Skeletal muscle satellite cell (primary cell): ENCODE measurements around the gene HOXC4.
A peak's percentile ranks its signal among the peaks of the same experiment; 100 is the strongest.

Experiments used
- H3K27me3 ChIP-seq: 2 replicates; pipeline ENCODE4 v1.7.0; 2013; ENCODE audit warnings: low read length; ENCODE audit not compliant: control insufficient read depth, insufficient read depth
- H3K36me3 ChIP-seq: 2 replicates; pipeline ENCODE4 v1.7.0; 2013; ENCODE audit warnings: mild to moderate bottlenecking, control low read depth, low read length; ENCODE audit not compliant: insufficient read depth
- H3K4me1 ChIP-seq: 2 replicates; pipeline ENCODE4 v1.7.0; 2013; ENCODE audit warnings: low read length; ENCODE audit not compliant: control insufficient read depth, insufficient read depth
- H3K4me2 ChIP-seq: 2 replicates; pipeline ENCODE4 v1.7.0; 2013; ENCODE audit warnings: mild to moderate bottlenecking, low read length
- H3K4me3 ChIP-seq: 2 replicates; pipeline ENCODE4 v1.7.0; 2013; ENCODE audit warnings: low read length
- H3K9ac ChIP-seq: 2 replicates; pipeline ENCODE4 v1.7.0; 2013; ENCODE audit warnings: mild to moderate bottlenecking, low read depth, low read length, moderate library complexity
- H3K9me3 ChIP-seq: replicated peaks from 2 replicates; pipeline ENCODE4 v1.7.0; 2013; ENCODE audit warnings: mild to moderate bottlenecking, control low read depth, low read length

Gene HOXC4

GRCh38 chr12:54010053-54010971, 43.3 kb upstream of the HOXC4 start:
- Histone ChIP-seq H3K36me3 (peaks cover 4% of the 10 kb centered on the region), H3K9ac (peak overlapping the region; percentile 91), H3K4me2 (peak overlapping the region; percentile 96), H3K27me3 (no peaks in the 10 kb centered on the region), H3K9me3 (no peaks in the 10 kb centered on the region), H3K4me1 (peaks cover 75% of the 10 kb centered on the region), H3K4me3 (peak overlapping the region; percentile 87)

- Histone ChIP-seq H3K27me3 (no peaks in the 10 kb centered on the region), H3K9ac (peak overlapping the region; percentile 91), H3K4me1 (peaks cover 77% of the 10 kb centered on the region), H3K36me3 (peaks cover 2% of the 10 kb centered on the region), H3K4me3 (peak overlapping the region; percentile 87), H3K4me2 (peak overlapping the region; percentile 96), H3K9me3 (no peaks in the 10 kb centered on the region)
These were observed 42.5 kb upstream of the HOXC4 start for GRCh38 chr12:54010972-54011664.

GRCh38 chr12:54011665-54012532, 41.7 kb upstream of the HOXC4 start:
- Histone ChIP-seq H3K36me3 (peaks cover 2% of the 10 kb centered on the region), H3K27me3 (no peaks in the 10 kb centered on the region), H3K9ac (peak overlapping the region; percentile 91), H3K4me1 (peaks cover 70% of the 10 kb centered on the region), H3K9me3 (no peaks in the 10 kb centered on the region), H3K4me3 (peak overlapping the region; percentile 87), H3K4me2 (peak overlapping the region; percentile 96)

GRCh38 chr12:54012631-54013409, 40.8 kb upstream of the HOXC4 start:
- Histone ChIP-seq H3K9me3 (no peaks in the 10 kb centered on the region), H3K4me2 (peak overlapping the region; percentile 88), H3K4me3 (peak overlapping the region; percentile 68), H3K9ac (peak overlapping the region; percentile 88), H3K4me1 (peaks cover 61% of the 10 kb centered on the region), H3K27me3 (no peaks in the 10 kb centered on the region), H3K36me3 (peaks cover 2% of the 10 kb centered on the region)

GRCh38 chr12:54014377-54015017, 39.1 kb upstream of the HOXC4 start:
- peak overlapping the region; percentile 68 for H3K4me3 ChIP-seq
- peak overlapping the region; percentile 88 for H3K4me2 ChIP-seq
- no peaks in the 10 kb centered on the region for H3K9me3 ChIP-seq
- H3K36me3 ChIP-seq: peaks cover 2% of the 10 kb centered on the region
- peak overlapping the region; percentile 88 for H3K9ac ChIP-seq
- H3K27me3 ChIP-seq: no peaks in the 10 kb centered on the region
- H3K4me1 ChIP-seq: peaks cover 52% of the 10 kb centered on the region

- Histone ChIP-seq H3K9me3 (no peaks in the 10 kb centered on the region), H3K36me3 (peaks cover 2% of the 10 kb centered on the region), H3K4me2 (peak overlapping the region; percentile 94), H3K4me3 (peak overlapping the region; percentile 68), H3K9ac (peak overlapping the region; percentile 88), H3K4me1 (peaks cover 53% of the 10 kb centered on the region), H3K27me3 (no peaks in the 10 kb centered on the region)
These were observed 38.4 kb upstream of the HOXC4 start for GRCh38 chr12:54015018-54015931.

GRCh38 chr12:54016051-54016450, 37.6 kb upstream of the HOXC4 start:
- H3K4me3 ChIP-seq: peak overlapping the region; percentile 62
- H3K36me3 ChIP-seq: peaks cover 2% of the 10 kb centered on the region
- no peaks in the 10 kb centered on the region for H3K27me3 ChIP-seq
- H3K9me3 ChIP-seq: no peaks in the 10 kb centered on the region
- peak overlapping the region; percentile 94 for H3K4me2 ChIP-seq
- peak overlapping the region; percentile 88 for H3K9ac ChIP-seq
- peaks cover 61% of the 10 kb centered on the region for H3K4me1 ChIP-seq

GRCh38 chr12:54016478-54016964, 37.1 kb upstream of the HOXC4 start:
- peak overlapping the region; percentile 86 for H3K4me3 ChIP-seq
- peaks cover 63% of the 10 kb centered on the region for H3K4me1 ChIP-seq
- no peaks in the 10 kb centered on the region for H3K27me3 ChIP-seq
- H3K36me3 ChIP-seq: peaks cover 1% of the 10 kb centered on the region
- H3K4me2 ChIP-seq: peak overlapping the region; percentile 94
- no peaks in the 10 kb centered on the region for H3K9me3 ChIP-seq
- H3K9ac ChIP-seq: peak overlapping the region; percentile 96

- Histone ChIP-seq H3K4me1 (peaks cover 63% of the 10 kb centered on the region), H3K9me3 (no peaks in the 10 kb centered on the region), H3K4me2 (peak overlapping the region; percentile 94), H3K4me3 (peak overlapping the region; percentile 86), H3K27me3 (no peaks in the 10 kb centered on the region), H3K36me3 (no peaks in the 10 kb centered on the region), H3K9ac (peak overlapping the region; percentile 96)
These were observed 36.4 kb upstream of the HOXC4 start for GRCh38 chr12:54017027-54017788.
